Kidney capillary endothelial cell (primary cell): Measurements from ENCODE around the gene SOCS1.

Experiments
- DNase-seq: peaks from one replicate; pipeline ENCODE4 v3.0.0-alpha.2; 2018; ENCODE audit warnings: low spot score

SOCS1 gene

DNA sequence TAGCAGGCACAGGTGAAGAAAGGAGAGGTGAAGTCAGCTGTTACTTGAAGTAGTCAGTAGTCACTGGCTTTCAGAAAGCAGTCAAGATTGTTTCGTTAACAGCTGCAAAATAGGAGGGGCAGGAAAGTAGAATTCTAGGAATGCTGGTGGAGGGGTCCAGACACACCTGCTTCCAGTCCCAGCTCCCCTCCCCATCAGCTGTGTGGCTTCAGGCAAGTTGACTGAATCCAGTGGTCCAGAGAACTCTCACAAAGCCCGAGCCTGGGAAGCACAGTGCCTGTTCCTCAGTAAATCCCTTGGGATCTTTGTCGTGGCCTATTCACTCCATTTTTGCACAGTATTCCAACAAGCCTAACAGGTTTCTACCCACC is 4.6 kb upstream of the SOCS1 start:
- no peak for DNase-seq

DNA sequence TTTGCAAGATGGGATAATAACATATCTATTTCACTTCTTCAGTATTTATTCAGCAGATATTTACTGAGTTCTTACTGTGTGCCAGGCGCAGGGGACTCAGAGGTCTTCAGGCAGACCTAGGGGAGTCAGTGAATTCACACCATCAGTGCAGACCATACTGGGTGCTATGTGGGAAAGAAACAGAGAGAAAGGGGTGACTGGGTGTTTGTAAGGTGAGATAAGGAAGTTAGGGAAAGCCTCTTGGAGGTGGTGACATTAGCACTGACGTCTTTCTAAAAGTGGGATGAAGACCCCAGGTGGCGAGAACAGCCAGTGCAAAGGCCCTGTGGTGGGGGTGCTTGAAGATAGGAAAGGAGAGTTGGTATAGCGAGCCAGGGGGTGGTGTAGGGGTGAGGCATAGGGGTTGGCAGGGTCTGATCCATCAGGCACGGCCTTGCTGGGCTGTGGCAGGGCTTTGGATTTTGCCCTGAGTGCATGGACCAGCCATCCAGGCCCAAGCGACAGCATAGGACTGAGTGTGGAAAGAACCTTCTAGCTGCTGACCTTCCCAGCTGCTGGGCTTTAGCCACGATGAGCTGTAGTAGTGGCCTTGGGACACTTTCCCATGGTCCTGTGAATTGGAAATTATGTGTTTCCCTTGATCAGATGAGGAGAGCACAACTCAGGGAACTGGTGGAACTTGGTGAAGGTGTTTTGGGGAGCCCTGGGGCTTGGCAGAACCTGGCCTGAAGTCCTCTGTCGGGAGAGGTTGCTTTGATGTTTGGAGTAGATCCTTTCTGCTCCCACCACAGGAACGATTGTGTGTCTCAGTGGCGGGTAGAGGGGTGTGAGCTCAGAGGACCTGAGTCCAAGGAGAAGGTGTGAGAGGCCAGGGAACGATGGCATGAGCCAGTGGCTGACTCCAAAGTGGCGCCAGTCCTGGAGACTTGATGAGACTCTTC is 3.9 kb upstream of the SOCS1 start:
- DNase-seq, result no peak

DNA sequence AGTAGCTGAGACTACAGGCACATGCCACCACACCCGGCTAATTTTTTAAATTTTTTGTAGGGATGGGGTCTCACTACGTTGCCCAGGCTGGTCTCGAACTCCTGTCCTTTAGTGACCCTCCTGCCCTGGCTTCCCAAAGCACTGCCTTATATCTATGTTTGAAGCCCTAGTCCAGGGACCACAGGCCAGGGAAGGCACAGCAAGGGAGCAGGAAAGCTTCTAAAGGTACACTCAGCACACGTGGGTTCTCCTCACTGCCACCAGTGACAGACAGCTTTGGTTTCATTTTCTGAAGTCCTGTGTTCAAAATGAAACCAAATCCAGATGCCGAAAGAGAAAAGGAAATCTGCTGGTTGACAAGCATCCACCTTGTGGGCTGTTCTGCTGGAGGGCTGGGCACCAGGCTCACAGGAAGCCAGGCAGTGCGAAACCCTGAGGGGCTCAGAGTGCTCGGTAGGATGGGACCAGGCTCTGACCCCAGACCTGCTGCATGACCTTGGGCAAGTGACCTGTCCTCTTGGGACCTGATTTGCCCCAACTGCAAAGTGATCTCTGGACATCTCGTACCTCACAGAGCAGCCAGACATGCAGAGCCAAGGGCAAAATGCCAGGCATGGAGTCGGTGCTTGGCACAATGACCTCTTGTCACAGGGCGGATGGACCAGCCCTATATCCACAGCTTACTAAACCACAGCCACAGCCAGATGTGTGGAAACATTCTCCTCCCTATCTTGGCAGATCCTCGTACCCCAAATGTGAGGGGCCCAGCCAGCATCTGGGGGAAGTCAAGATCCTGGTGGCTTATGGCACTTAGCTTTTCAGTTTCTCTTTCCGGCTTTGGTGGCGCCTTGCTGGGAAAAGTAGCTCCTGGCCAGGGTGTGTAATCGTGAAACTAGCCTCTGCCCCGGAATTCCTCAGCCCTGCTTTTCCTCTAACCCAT is 2.8 kb upstream of the SOCS1 start:
- DNase-seq, result no peak

DNA sequence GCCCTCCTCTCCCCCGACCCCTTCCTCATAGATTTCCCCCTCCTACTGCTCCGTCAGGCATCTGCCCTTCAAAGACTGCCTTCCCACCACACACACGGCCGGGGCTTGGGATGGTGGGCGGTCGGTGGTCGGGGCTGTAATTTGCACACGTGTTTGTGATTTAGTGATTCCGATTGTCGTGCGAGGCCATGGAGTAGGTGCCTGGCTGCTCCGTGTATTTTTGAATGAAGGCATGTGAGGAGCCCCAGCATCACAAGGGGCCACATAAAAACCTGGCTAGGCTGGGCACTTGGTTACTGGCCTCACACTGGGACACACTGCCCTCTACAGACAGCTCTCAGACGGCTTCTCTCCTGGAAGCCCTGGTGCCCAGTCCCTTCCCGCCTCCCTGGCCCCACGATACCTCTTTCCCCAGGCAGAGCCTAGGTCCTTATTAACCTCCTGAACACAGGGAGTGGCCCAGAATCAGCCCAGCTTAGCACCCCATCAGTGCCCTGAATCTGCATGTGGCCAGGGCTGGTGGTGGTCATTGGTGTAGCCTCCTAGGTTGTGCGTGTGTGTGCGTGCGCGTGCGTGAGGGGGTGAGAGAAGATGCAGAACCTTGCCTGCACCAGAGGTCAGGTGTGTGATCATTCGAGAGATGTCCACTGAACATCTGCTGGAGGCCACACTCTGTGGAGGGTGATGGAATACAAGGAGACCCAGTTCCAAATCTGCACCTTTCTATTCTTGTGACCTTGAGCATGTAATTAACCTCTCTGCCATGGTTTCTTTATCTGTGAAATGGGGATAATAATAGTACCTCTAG is 1.3 kb upstream of the SOCS1 start:
- DNase-seq, result peak; percentile 84

DNA sequence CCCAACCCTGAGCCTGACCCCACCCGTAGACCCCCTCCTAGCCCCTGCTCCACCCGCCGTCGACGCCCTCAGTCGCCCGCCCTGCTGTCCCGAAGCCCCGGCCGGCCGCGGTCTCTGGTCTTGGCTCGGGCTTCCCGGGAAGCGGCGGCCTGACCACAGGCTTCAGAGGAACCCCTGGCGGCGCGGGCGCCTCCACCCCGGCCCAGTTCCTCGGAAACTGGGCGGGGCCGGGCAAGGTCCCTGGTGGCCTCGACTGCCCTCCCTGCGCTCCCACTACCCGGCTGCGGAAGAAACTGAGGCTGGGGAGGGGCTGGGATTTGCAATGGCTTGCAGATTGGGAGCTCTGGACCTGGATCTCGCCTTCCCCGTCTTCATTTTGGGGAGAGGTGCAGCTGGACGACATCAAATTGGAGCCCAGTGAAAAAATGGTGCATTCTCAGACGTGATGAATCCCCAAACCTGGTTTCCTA is 692 bp upstream of the SOCS1 start:
- peak; percentile 32 for DNase-seq

DNA sequence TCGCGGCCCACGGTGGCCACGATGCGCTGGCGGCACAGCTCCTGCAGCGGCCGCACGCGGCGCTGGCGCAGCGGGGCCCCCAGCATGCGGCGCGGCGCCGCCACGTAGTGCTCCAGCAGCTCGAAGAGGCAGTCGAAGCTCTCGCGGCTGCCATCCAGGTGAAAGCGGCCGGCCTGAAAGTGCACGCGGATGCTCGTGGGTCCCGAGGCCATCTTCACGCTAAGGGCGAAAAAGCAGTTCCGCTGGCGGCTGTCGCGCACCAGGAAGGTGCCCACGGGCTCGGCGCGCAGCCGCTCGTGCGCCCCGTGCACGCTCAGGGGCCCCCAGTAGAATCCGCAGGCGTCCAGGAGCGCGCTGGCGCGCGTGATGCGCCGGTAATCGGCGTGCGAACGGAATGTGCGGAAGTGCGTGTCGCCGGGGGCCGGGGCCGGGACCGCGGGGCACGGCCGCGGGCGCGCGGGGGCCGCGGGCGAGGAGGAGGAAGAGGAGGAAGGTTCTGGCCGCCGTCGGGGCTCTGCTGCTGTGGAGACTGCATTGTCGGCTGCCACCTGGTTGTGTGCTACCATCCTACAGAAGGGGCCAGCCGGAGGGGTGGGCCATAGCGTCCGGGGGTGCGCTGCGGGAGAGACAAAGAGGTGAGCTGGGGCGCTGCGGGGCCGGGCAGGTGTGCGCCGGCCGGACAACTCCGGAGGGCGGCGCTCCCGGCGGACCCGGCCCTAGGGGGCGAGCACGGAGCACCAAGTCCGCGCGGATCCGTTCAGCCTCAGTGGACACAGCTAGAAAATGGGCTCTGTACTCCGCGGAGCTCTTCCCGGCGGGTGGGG is 879 bp downstream of the SOCS1 start:
- DNase-seq, result peak; percentile 58

DNA sequence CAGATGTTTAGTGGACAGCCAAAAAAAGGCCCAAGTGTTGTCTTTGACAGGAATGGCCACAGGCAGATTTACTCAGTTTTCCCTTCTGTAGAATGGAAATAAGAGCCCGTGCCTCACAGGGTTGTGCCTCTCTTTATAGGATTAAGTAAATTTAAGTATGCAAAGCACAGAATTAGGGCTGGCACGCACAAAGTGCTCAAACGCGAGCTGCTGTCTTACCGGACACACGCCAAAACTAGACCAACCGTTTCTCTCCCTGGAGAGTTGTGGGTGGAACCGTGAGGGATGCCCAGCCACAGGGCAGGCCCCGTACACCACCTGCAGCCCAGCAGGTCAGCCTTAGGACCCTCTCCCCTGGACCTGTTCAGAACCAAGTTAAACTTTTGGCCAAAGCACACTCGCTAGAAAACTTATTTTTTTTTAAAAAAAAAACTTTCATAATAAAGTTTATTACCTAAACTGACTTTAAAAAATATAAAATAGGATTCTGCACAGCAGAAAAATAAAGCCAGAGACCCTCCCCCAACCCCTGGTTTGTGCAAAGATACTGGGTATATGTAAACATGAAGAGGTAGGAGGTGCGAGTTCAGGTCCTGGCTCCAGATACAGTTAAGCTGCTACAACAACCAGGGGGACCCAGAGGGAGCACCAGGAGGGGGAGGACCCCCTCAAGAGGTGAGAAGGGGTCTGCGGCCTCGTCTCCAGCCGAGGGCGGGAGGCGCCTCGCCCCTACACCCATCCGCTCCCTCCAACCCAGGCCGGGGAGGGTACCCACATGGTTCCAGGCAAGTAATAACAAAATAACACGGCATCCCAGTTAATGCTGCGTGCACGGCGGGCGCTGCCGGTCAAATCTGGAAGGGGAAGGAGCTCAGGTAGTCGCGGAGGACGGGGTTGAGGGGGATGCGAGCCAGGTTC is 1.8 kb downstream of the SOCS1 start:
- no peak for DNase-seq

DNA sequence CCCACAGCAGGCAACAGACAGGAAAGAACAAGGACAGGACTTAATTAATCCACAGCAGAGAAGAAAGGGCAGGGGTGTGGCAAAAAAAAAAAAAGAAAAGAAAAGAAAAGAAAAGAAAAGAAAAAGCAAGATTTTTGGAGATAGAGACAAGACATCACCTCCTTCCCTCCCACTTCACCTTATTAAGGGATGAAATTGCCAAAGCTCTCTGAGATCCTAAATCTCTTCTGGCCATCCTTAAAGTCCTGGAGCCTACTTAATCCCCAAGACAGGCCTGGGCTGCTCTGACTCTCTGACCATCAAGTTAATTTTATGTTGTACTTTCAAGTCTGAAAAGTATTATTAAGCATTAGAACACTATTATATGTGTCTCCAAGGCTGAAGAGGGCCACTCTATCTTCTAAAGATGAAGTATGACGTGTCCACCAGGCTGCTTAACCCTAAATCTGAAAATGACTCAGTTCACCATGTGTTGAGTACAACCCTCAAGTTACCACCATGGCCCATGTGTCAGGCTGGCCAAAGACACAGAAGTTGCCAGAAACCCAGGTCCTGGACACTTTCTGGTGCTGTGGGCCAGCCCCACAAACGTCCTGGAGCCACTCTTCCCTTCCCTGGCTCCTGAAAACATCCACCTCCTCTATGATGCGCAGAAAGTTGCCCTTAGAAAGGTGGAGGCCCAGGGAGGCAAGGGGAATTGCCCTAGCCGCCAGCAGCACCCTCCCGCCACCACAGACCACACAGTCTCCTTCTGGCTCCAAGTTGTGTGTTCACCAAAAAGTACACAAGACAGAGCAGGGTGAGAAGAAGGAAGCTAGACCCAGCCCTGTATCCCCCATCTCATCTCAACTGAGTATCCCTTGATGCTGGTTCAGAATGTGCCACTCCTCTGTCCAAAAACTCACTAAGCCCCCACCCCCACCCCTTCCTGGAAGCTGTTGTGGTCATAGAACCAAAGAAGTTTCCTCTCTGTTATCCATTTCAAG is 2.7 kb downstream of the SOCS1 start:
- DNase-seq, result no peak

DNA sequence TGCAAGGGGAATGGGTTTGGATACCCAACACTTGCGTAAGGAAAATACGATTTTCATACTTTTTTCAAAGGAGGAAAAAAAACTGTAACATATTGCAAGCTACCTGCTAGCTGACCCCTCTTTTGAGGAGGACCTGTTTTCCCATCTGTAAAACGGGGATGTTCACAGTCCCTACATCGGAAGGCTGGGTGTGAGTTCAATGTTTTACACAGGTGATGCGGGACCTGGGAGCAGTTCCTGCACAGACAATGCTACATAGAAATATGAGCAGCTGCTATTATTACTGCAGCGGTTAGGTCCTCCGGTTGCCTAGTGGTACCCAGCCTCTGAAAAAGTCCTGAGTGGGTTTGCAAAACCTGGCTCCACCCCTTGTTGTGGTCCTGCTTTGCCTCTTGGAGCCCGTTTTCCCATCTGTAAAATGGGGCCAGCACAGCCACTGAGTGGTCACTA is 3.5 kb downstream of the SOCS1 start:
- DNase-seq, result no peak

DNA sequence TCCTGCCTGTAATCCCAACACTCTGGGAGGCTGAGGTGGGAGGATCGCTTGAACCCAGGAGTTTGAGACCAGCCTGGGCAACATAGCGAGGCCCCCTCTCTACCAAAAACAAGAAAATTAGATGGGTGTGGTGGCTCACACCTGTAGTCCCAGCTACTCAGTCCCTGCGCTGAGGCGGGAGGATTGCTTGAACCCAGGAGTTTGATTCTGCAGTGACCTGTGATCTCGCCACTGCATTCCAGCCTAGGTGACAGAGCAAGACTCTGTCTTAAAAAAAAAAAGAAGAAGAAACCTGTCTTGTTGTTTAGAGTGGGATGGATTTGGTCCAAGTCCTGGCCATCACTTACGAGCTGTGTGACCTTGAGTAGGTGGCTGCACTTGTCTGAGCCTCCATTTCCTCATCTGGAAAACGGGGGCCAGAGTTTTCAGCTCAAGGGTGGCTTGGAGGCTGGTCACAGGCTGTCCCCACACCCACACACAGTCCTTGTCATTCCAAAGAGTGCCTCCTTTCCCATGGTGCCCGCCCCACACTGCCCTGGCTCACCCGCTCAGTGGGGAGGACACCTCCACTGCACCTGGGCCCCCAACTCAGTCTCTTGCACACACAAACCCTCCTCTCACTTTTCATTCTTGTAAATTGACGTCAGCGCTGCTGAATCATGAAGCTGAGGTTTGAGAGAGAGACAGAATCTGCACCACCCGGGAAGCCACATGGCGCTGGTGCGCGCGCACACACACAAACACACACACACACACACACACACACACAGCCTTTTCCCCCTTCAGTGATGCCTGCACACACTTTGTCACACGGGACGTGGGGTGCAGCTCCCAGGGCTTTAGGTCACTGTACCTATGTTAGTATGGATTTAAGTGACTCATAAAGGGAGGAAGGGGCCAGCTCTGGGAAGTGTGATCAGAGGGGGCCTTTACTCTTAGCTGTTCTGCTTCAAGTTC is 4.2 kb downstream of the SOCS1 start:
- DNase-seq, result no peak

DNA sequence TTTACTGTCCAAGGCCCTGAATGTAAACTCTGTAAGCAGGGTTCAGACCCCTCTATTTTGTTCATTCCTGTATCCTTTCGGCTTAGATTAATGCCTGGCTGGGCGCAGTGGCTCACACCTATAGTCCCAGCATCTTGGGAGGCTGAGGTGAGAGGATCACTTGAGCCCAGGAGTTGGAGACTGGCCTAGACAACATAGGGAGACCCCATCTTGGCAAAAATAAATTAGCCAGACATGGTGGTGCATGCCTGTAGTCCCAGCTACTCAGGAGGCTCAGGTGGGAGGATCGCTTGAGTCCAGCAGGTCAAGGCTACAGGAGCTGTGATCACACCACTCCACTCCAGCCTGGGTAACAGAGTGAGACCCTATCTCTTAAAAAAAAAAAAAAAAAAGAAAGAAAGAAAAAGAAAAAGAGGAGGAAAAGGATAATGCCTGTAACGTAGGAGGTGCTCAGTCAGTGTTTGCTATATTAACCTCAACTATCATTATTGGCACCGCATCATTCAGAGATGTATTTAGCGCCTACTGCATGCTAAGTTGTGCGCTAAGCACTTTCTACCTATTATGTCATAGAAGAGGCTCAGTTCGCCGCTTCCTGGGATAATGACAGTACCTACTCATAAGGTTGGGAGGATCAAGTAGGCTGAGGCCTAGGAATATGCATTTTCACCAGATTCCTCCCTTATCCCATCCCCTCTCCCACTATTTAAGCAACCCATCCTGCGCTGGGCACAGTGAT is 5.0 kb downstream of the SOCS1 start:
- DNase-seq, result no peak

DNA sequence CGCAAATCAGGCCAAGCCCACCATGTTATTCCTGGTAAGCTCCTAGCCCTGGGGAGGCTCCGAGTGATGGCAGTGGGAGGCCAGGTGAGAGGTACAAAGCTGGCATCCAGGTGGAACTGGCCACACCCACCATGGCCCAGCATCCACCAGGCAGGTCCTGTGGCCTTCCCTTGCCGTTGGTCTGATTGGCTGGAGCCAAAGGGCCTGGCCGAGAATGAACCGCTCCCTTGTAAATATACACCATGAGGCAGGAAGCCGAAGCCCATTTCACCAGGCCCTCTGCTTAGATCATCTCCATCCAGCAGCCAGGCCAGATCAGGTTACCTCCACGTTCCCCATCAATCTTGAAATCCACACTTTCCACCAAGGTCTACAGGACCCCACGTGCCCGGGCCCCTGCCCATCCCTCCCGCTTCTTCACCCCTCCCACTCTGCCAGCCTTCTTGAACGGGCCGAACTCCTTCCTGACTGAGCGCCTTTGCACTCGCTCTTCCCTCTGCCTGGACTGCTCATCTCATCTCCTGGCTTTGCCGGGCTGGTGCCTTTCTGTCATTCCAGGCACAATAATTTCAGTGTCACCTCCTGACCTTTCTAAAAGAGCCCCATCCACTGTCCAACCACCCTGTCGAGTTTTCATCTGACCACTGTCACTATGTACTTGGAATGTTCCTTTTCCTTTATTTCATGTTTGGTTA is 5.8 kb downstream of the SOCS1 start:
- no peak for DNase-seq

DNA sequence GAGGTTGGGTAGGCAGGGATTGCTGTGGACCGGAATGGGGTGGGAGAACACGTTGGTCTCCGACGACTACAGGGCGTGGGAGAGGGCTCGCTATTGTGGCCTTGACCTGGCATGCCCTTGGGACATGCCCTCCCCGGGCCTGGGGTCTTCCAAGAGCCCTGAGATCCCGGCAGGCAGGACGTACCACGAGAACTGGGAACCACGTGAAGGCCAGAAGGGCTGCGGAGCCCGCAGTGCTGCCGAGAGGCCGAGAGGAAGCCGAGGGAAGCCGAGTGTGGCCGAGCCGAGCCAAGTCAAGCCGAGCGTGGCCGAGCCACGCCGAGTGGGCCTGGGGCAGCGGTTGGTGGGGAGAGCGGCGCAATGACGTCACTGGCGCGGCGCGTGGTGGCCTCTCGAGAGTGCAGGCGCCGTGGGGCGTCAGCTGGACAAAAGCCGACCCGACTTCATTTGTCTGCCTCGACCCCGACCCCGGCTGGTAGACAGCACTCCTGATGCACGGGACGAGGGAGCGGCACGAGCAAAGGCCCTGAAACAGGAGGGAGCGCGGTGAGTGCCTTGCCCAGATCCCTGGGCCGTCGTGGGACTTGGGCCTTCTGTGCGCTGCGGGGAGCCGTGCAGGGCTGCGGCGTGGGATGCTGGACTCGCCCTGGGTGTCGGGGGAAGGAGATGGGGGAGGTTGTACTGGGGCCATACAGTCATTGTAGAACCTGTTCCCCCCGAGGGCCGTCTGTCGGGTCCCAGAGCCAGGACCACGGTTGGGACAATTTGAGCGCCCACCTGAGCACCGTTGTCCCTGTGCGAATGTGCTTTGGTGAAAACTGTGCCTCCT is 6.6 kb downstream of the SOCS1 start:
- no peak for DNase-seq

DNA sequence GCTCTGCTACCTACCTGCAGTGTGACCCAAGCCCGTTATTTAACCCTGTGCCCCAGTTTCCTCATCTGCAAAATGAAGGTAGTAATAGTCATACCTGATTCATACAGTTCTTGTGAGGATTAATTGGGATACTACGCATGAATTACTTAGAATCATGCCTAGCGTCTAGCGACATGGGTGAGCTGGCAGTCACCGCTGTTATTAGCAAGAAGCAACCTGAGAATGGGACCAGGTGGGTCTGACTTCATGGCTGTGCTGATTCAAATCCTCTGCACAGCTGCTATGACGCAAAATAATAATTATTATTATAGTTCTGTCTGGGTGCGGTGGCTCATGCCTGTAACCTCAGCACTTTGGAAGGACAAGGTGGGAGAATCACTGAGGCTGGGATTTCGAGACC is 7.9 kb downstream of the SOCS1 start:
- DNase-seq, result no peak

DNA sequence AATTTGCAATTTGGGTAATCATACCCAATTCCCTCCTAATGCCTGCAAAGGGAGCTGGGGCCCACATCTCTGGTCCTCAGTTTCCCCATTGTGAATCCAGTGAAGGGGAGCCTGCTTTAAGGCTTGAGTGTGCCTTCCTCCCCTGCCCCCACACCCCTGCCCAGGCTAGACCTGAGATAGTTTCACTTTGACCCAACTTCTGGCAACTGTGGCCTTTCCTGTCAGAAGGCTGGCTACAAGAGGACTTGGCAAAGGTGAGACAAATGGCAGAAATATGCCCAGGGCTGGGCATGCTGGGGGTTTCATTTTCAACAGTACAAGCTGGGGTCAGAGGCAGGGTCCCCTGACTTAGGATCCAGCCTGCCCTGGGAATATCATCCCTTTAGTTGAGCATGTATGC is 10.0 kb downstream of the SOCS1 start:
- no peak for DNase-seq
